K562 (cell line): ENCODE measurements around the gene CHRDL1. TPM values are rescaled to one million over a fixed set of nuclear protein-coding genes. Genes with fewer than 3 reads are reported as not detected.

Experiments used
- ATAC-seq: fragments of 200-7000 bp; cut with Tn5 transposase; 3 replicates; pipeline ENCODE4 v1.9.1; 2020; ENCODE audit warnings: moderate library complexity
- BruUV-seq: library from RNA; stranded (reverse); fragments of 400-500 nt; replicated peaks from 2 replicates; lab custom pipeline; 2021; lab: Mats Ljungman, UMichigan
- CTCF ChIA-PET: fragments of 300-600 bp; formaldehyde crosslinking; extraction: SDS; loops from one replicate; lab custom pipeline; 2021; ENCODE audit warnings: low intra/inter-chr PET ratio; lab: Yijun Ruan, JAX
- POLR2A ChIA-PET: fragments of 300-600, 350-650 bp; sonication (Branson Sonifier 250); formaldehyde crosslinking; extraction: SDS; loops from one replicate; lab custom pipeline; 2021; ENCODE audit warnings: antibody characterized with exemption, inconsistent platforms; lab: Yijun Ruan, JAX
- DNase-seq, 4 experiments: peaks; one replicate each; pipeline versions ENCODE4 v3.0.0 to v3.0.0-alpha.2; 2011 to 2018; ENCODE audit warnings: low spot score in 3 of 4, mixed read lengths in 3 of 4; ENCODE audit errors: extremely low read depth in 1 of 4
- FAIRE-seq: peaks from 2 replicates; lab custom pipeline; 2011; peaks lifted over from hg19 to GRCh38; lab: Jason Lieb, UNC
- H2AFZ ChIP-seq: 2 replicates; pipeline ENCODE4 v1.6.0; 2011; ENCODE audit warnings: low read depth, low read length, control low read depth, inconsistent platforms
- H3K27ac ChIP-seq: fragments of 200-600 bp; 3 replicates; pipeline ENCODE4 v1.8.0; 2011; ENCODE audit warnings: low read depth, mild to moderate bottlenecking, control low read depth, inconsistent platforms, low read length, moderate library complexity, mixed read lengths; ENCODE audit errors: extremely low read depth
- H3K27me3 ChIP-seq, 2 experiments: fragments of 300-600 bp in 1 of 2; 2 replicates in 1 of 2; 3 replicates in 1 of 2; pipeline versions ENCODE4 v1.6.0 to v1.8.0; 2011; ENCODE audit warnings: inconsistent platforms in 2 of 2, low read length in 2 of 2, mild to moderate bottlenecking in 1 of 2, mixed read lengths in 1 of 2, moderate library complexity in 1 of 2; ENCODE audit not compliant: control insufficient read depth in 2 of 2, insufficient read depth in 2 of 2
- H3K36me3 ChIP-seq: fragments of 300-600 bp; 3 replicates; pipeline ENCODE4 v1.8.0; 2011; ENCODE audit warnings: mild to moderate bottlenecking, low read length, inconsistent platforms; ENCODE audit not compliant: control insufficient read depth, insufficient read depth
- H3K4me1 ChIP-seq, 2 experiments: fragments of 200-600 bp in 1 of 2; replicated peaks in 1 of 2; 2 replicates in 1 of 2; 3 replicates in 1 of 2; pipeline versions ENCODE4 v1.5.1 to v1.8.0; 2011; ENCODE audit warnings: inconsistent platforms in 2 of 2, low read length in 2 of 2, mild to moderate bottlenecking in 1 of 2, mixed read lengths in 1 of 2, moderate library complexity in 1 of 2; ENCODE audit not compliant: control insufficient read depth in 2 of 2, insufficient read depth in 2 of 2
- H3K4me2 ChIP-seq: 2 replicates; pipeline ENCODE4 v1.6.1; 2011; ENCODE audit warnings: low read length, control low read depth, inconsistent platforms, mixed read lengths; ENCODE audit not compliant: insufficient read depth
- H3K4me3 ChIP-seq: fragments of 200-600 bp; sonication (generic), shearing (Covaris generic); 2 replicates; pipeline ENCODE4 v1.5.1; 2016; ENCODE audit warnings: control low read depth, inconsistent platforms
- H3K79me2 ChIP-seq: fragments of 200-600 bp; 3 replicates; pipeline ENCODE4 v1.8.0; 2011; ENCODE audit warnings: low read length, inconsistent platforms; ENCODE audit not compliant: control insufficient read depth, insufficient read depth
- H3K9ac ChIP-seq, 2 experiments: 2 replicates each; pipeline versions ENCODE4 v1.6.0 to v1.6.1; 2011; ENCODE audit warnings: low read depth in 2 of 2, low read length in 2 of 2, control low read depth in 1 of 2, inconsistent platforms in 1 of 2, mild to moderate bottlenecking in 1 of 2, mixed read lengths in 1 of 2; ENCODE audit not compliant: insufficient read depth in 1 of 2
- H3K9me1 ChIP-seq: one replicate; pipeline ENCODE4 v1.6.0; 2011; ENCODE audit warnings: inconsistent platforms, mild to moderate bottlenecking, low read length, moderate library complexity; ENCODE audit not compliant: control insufficient read depth, insufficient read depth
- H3K9me3 ChIP-seq: replicated peaks from 2 replicates; pipeline ENCODE4 v1.5.1; 2011; ENCODE audit warnings: low read depth, low read length, inconsistent platforms; ENCODE audit not compliant: control insufficient read depth, insufficient read depth
- H4K20me1 ChIP-seq: replicated peaks from 2 replicates; pipeline ENCODE4 v1.6.1; 2011; ENCODE audit warnings: low read length, inconsistent platforms, mixed read lengths; ENCODE audit not compliant: control insufficient read depth, insufficient read depth
- CBX2 ChIP-seq: fragments of 200-600 bp; sonication (generic); IDR thresholded peaks from one replicate; pipeline ENCODE4 v1.6.1; 2012; ENCODE audit warnings: mild to moderate bottlenecking, low read length, inconsistent platforms; ENCODE audit not compliant: insufficient read depth, poor library complexity, severe bottlenecking
- CHD4 ChIP-seq: fragments of 200-600 bp; sonication (generic); IDR thresholded peaks from 3 replicates; pipeline ENCODE4 v1.6.1; 2012; ENCODE audit warnings: low read depth, mild to moderate bottlenecking, mixed read lengths, low read length, inconsistent platforms; ENCODE audit not compliant: insufficient read depth, insufficient replicate concordance, poor library complexity, severe bottlenecking
- NCOA2 ChIP-seq, 2 experiments: fragments of 450-650 bp; IDR thresholded peaks; 2 replicates each; pipeline ENCODE4 v1.6.1; 2018; ENCODE audit warnings: mild to moderate bottlenecking in 2 of 2, moderate library complexity in 1 of 2; ENCODE audit not compliant: partially characterized antibody in 2 of 2
- RFX1 ChIP-seq: fragments of 450-650 bp; IDR thresholded peaks from 2 replicates; pipeline ENCODE4 v1.6.1; 2016; ENCODE audit warnings: mild to moderate bottlenecking, moderate library complexity
- THRA ChIP-seq: fragments of 450-650 bp; IDR thresholded peaks from 2 replicates; pipeline ENCODE4 v1.6.1; 2017; ENCODE audit warnings: mild to moderate bottlenecking, moderate library complexity
- ZKSCAN3 ChIP-seq: fragments of 250-450 bp; sonication (Bioruptor Pico); IDR thresholded peaks from 2 replicates; pipeline ENCODE4 v1.4.0; 2020
- ZNF175 ChIP-seq: fragments of 200-800 bp; sonication (Bioruptor generic); IDR thresholded peaks from 2 replicates; pipeline ENCODE4 v1.6.1; 2016; ENCODE audit warnings: low read depth, mild to moderate bottlenecking, missing genetic modification characterization, missing compliant biosample characterization
- ZNF668 ChIP-seq: fragments of 250-450 bp; sonication (Bioruptor Pico); IDR thresholded peaks from 2 replicates; pipeline ENCODE4 v1.8.0; 2022; ENCODE audit warnings: mild to moderate bottlenecking, inconsistent platforms
- WGBS: fragments of 100-300 bp; shearing (Covaris generic); methylation state at CpG from one replicate; pipeline ENCODE4 v1.1.6; 2016; ENCODE audit warnings: low coverage, mixed read lengths; ENCODE audit not compliant: insufficient coverage; ENCODE audit errors: missing lambda C conversion rate; 5-methylcytosine and 5-hydroxymethylcytosine counted together
- in situ Hi-C: fragments of 300-500 bp; cut with MboI; formaldehyde crosslinking; loops from 4 replicates; pipeline ENCODE4 v1.15.0; 2018; ENCODE audit warnings: inconsistent platforms, mixed read lengths
- intact Hi-C: fragments of 100-400 bp; cut with micrococcal nuclease; formaldehyde crosslinking; loops from 2 replicates; pipeline ENCODE4 v1.14.2; 2022
- polyA plus RNA-seq, 8 experiments: library from polyadenylated mRNA; depleted of rRNA in 4 of 8; stranded (reverse) in 5 of 8; unstranded in 3 of 8; fragments of >200 nt; fragmentation: Nextera tagmentation in 2 of 8; fragmentation: Illumina TruSeq in 1 of 8; extraction: Ambion mirVana in 2 of 8; extraction: Trizol in 1 of 8; gene quantifications; 2 replicates each; pipeline versions ENCODE4 v1.2.1 to v1.2.3, GENCODE V29; 2011 to 2014; ENCODE audit warnings: inconsistent platforms in 1 of 8, missing spikeins in 1 of 8
- total RNA-seq, 7 experiments: library from RNA; depleted of rRNA in 6 of 7; stranded (reverse); fragments of >200 nt in 6 of 7; fragmentation: Illumina TruSeq in 2 of 7; extraction: Trizol in 2 of 7; gene quantifications; 2 replicates each; pipeline versions ENCODE4 v1.2.1 to v1.2.3, GENCODE V29; 2011 to 2021; ENCODE audit warnings: low replicate concordance in 1 of 7
- TF ChIP-seq, protein P1 (sequence below): sonication (generic); formaldehyde crosslinking; IDR thresholded peaks from 2 replicates; pipeline ENCODE4 v1.8.0; 2022; ENCODE audit warnings: mild to moderate bottlenecking, missing genetic modification reagents

The CHRDL1 gene
- total and polyA plus RNA-seq, 9 of the 15 experiments (the other 6 are each of a cell fraction or from before 2014, with no cell fraction given): not detected

DNA sequence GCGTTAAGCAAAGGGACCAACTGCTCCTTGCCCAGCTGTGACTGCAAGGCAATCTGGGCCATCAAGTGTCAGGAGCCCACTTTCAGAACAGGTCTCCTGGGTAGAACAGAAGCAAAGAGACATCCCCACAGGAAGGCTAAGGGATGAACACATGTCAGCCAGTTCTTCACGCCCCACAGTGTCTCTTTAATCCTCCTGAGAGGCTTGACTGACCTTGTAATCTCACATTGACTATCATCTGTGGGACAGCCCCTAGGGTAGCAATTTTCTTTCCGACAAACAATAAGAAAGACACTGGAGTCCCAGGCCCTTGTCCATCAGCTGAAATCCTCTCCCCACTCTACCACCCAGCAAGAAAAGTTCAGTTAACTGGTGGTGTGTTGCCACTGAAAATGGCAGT lies 1.0 kb downstream of the CHRDL1 start:
- Histone ChIP-seq H3K9me3 (no peaks in the 10 kb centered on the region), H3K79me2 (no peaks in the 10 kb centered on the region), H3K9ac (no peak overlapping the region), H3K9me1 (no peaks in the 10 kb centered on the region), H4K20me1 (no peaks in the 10 kb centered on the region), H3K27me3 (peaks cover 0 to 13% of the 10 kb centered on the region in 2 experiments; a peak in 3 of 5 replicates), H3K27ac (no peak overlapping the region), H3K4me1 (0 out of 5 replicates have a peak, but pooled peaks cover 0 to 6% of the 10 kb centered on the region in 2 experiments), H3K4me3 (no peak overlapping the region), H3K36me3 (no peaks in the 10 kb centered on the region), H2AFZ (no peak overlapping the region), H3K4me2 (no peak overlapping the region)
- 0% methylated on average over 3 of the region's 3 CpGs for WGBS
- ATAC-seq (no peak), DNase-seq (no peak), FAIRE-seq (no peak)
- POLR2A ChIA-PET: no interaction called here
- in situ Hi-C loops: no loop called here
- CTCF ChIA-PET: no interaction called here
- no TSS peak for BruUV-seq
- intact Hi-C loops: no loop called here
- TF ChIP-seq CHD4 (no peak), ZNF175 (no peak), CBX2 (no peak), ZNF668 (CRISPR knock-in tag) (no peak), RFX1 (no peak), NCOA2 (IDR thresholded peaks at IDR 0.05; ENCODE audit: partially characterized antibody in 2 of 2) (no peak), ZKSCAN3 (CRISPR knock-in tag) (no peak), THRA (no peak)
- TF ChIP-seq, protein P1, sequence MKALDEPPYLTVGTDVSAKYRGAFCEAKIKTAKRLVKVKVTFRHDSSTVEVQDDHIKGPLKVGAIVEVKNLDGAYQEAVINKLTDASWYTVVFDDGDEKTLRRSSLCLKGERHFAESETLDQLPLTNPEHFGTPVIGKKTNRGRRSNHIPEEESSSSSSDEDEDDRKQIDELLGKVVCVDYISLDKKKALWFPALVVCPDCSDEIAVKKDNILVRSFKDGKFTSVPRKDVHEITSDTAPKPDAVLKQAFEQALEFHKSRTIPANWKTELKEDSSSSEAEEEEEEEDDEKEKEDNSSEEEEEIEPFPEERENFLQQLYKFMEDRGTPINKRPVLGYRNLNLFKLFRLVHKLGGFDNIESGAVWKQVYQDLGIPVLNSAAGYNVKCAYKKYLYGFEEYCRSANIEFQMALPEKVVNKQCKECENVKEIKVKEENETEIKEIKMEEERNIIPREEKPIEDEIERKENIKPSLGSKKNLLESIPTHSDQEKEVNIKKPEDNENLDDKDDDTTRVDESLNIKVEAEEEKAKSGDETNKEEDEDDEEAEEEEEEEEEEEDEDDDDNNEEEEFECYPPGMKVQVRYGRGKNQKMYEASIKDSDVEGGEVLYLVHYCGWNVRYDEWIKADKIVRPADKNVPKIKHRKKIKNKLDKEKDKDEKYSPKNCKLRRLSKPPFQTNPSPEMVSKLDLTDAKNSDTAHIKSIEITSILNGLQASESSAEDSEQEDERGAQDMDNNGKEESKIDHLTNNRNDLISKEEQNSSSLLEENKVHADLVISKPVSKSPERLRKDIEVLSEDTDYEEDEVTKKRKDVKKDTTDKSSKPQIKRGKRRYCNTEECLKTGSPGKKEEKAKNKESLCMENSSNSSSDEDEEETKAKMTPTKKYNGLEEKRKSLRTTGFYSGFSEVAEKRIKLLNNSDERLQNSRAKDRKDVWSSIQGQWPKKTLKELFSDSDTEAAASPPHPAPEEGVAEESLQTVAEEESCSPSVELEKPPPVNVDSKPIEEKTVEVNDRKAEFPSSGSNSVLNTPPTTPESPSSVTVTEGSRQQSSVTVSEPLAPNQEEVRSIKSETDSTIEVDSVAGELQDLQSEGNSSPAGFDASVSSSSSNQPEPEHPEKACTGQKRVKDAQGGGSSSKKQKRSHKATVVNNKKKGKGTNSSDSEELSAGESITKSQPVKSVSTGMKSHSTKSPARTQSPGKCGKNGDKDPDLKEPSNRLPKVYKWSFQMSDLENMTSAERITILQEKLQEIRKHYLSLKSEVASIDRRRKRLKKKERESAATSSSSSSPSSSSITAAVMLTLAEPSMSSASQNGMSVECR (CRISPR knock-in tag): no peak
